HG03175 (cell line): Measurements from ENCODE around the gene OLFML3.

ENCODE experiments used
- ATAC-seq: cut with Tn5 transposase; IDR thresholded peaks from one replicate; pipeline ENCODE4 v1.9.1; 2021; ENCODE audit warnings: mild to moderate bottlenecking, moderate library complexity; ENCODE audit not compliant: unreplicated experiment

Gene OLFML3, protein sequence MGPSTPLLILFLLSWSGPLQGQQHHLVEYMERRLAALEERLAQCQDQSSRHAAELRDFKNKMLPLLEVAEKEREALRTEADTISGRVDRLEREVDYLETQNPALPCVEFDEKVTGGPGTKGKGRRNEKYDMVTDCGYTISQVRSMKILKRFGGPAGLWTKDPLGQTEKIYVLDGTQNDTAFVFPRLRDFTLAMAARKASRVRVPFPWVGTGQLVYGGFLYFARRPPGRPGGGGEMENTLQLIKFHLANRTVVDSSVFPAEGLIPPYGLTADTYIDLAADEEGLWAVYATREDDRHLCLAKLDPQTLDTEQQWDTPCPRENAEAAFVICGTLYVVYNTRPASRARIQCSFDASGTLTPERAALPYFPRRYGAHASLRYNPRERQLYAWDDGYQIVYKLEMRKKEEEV

DNA sequence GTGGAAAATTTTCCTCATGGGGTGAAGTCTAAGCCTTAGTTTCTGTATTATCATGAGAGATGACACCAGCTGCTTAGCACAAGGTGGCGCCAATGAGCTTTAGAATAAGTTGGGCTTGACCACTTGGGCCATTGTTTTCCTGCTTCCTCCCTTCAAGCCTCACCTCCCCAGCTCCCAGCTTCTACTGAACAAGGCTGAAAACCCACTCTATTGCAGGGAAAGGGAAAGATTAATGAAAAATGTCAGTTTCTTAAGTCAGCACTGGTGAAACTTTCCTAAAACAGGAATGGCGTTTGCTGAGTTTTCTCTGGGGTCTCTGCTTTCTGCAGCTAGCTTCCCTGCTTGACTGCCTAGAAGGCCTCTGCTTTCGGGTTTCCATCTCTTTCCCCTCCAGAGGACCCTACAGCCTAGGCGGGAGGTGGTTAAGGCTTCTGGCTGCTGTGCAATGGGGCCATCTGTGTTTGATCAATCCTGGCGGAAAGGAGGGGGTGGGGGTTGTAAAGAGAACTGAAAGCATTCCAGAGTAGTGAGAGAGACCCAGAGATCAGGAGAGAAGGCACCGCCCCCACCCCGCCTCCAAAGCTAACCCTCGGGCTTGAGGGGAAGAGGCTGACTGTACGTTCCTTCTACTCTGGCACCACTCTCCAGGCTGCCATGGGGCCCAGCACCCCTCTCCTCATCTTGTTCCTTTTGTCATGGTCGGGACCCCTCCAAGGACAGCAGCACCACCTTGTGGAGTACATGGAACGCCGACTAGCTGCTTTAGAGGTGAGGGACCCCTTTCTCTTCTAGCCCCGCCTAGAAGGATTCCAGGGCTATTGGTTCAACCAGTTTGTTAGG, at the start of gene OLFML3:
OLFML3 (plus strand) TSS at position 612 of the 840 bp plus-strand sequence; CDS start at position 655, 43 bp downstream.
- no peak for ATAC-seq

DNA sequence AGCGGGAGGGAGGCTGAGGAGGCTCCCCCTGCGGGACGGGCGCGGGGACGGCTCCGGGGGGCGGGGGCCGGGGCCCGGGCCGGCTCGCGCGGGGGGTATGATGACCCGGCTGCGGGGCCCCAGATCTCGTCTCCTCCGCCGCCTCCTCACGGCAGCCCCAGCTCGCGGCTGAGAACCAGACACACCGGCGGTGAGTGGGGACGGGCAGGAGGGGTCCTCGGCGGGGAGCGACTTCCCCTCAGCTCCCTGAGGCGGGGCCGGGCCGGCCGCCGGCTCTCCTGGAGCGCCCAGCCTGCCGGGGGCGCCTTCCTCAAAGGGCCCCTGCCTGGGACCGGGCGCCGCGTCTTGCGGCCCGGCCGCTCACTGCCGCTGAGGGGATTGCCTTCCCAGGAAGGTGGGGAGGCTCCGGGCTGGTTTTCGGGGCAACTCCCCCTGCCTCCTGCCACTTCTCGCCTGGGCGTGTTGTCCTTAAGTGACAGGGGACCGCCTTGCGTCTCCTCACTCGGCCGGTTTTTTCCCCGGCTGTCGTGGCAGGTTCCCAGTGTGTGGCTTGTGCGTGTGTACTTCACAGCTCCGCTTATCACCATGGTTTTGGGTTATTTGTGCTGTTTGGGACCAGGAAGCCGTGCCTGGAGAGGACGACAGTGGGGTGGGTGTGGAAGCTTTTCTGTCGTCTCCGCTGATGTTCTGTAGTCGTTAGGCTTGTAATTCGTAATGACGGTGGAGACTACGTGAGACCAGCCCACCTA, 49.4 kb upstream of the OLFML3 start:
- peak; percentile 27 for ATAC-seq

- peak; percentile 53 for ATAC-seq
These were observed 48.6 kb upstream of the OLFML3 start for GRCh38 chr1:113930499-113931161.

GRCh38 chr1:113931451-113931851, 47.8 kb upstream of the OLFML3 start:
- ATAC-seq: no peak

- ATAC-seq: no peak
These were observed 45.3 kb upstream of the OLFML3 start for GRCh38 chr1:113934006-113934405.

DNA sequence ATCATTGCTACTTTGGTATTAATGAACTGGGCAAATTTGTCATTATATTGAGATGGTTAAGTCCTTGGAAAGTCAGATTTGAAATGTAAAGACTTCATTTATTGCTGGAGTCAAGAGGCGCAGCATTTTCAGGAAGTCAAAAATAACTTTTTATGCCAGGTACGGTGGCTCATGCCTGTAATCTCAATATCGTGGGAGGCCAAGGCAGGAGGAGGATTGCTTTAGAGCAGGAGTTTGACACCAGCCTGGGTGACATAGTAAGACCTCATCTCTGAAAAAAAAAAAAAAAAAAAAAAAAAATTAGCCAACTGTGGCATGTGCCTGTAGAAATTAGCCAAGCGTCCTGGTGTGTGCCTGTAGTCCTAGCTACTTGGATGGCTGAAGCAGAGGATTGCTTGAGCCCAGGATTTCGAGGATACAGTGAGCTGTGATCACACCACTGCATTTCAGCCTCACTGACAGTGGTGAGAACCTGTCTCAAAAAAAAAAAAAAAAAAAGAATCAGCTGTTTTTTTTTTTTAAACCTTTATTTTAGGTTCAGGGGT, 44.7 kb upstream of the OLFML3 start:
- no peak for ATAC-seq

DNA sequence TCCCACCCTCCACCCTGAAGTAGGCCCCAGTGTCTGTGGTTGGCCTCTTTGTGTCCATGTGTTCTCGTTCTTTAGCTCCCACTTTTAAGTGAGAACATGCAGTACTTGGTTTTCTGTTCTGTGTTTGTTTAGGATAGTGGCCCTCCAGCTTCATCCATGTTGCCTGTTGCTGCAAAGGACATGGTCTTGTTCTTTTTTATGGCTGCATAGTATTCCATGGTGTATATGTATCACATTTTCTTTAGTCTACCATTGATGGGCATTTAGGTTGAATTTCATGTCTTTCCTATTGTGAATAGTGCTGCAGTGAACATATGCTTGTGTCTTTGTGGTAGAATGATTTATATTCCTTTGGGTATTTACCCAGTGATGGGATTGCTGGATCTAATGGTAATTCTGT, 44.1 kb upstream of the OLFML3 start:
- no peak for ATAC-seq

GRCh38 chr1:113935970-113936369, 43.3 kb upstream of the OLFML3 start:
- ATAC-seq: no peak

DNA sequence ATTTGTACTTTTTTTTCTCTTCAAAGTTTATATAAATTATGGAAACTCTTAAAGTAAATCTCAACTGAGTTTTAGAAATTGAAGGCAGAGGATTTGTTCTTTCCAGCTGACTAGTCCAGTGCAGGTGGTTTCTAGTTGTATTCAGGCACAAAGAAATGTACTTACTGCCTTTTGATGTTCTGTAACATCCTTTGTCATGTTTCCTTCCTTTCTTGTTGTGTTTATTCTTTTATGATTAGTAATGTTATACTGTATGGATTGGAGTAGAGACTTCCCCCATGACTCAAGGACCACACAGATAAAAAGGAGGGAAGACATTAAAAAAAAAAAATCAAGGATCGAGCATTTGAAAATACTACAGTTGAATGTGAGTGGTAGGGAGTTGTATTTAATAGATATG, 42.1 kb upstream of the OLFML3 start:
- no peak for ATAC-seq

GRCh38 chr1:113938192-113938591, 41.1 kb upstream of the OLFML3 start:
- ATAC-seq: no peak

- no peak for ATAC-seq
These were observed 38.7 kb upstream of the OLFML3 start for GRCh38 chr1:113940365-113941244.

GRCh38 chr1:113941245-113941559, 38.1 kb upstream of the OLFML3 start:
- no peak for ATAC-seq

- no peak for ATAC-seq
These were observed 36.7 kb upstream of the OLFML3 start for GRCh38 chr1:113942527-113942926.

DNA sequence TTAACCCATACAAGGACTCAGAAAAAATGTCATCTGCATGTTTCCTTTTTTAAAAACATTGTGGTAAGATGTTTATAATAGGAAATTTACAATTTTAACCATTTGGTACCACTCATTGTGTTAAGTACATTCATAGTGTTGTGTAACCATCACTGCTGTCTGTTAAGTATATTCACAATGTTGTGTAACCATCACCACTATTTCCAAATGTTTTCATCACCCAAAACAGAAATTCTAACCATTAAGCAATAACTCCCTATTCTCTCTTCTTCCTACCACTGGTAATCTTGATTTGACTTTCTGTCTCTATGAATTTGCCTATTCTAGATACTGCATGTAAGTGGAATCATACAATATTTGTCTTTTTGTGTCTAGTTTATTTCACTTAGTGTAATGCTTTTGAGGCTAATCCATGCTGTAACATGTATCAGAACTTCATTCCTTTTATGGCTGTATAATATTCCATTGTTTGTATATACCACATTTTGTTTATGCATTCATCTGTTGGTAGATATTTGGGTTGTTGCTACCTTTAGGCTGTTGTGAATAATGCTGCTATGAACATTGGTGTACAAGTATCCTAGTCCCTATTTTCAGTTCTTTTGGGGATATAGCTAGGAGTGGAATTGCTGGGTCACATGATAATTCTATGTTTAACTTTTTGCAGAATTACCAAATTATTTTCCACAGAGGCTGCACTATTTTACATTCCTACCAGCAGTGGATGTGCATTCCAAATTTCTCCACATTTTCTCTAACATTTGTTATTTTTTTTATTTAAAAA, 36.1 kb upstream of the OLFML3 start:
- ATAC-seq: no peak

- no peak for ATAC-seq
These were observed 33.9 kb upstream of the OLFML3 start for GRCh38 chr1:113945329-113945728.

GRCh38 chr1:113946112-113946511, 33.2 kb upstream of the OLFML3 start:
- no peak for ATAC-seq

- ATAC-seq: no peak
These were observed 32.4 kb upstream of the OLFML3 start for GRCh38 chr1:113946678-113947387.

DNA sequence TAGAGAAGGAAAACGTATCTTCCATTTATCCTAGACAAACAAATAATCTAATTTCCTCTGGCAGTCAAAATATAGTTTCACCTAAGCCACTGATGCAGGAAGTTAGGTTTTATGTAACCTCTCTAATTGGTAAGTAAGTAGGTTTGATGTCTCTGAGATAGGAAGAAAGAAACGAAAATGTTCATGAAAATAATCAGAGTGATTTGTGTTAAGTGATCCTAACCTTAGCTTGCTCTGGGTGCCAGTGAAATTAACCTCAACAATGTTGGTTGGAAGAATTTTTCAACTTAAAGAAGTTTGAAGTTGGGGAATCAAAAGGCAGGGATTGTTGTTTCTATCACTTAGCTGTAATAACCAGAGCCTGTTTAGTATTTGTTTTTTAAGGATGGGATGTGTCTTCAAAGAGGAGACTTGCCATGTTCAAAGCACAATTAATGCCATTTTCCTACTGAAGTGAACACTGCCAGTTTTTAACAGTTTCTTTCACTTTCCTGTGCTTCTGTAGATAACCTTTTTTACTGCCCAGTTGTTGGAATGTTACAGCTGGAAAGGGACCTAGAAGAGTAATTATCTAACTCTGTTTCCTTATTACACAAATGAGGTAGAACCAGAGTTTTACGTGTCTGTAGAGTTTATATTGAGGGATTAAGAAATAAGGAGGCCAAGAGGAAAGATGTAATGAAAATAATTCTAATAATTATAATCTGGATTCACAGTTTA, 31.7 kb upstream of the OLFML3 start:
- no peak for ATAC-seq
